ENCODE measurements around the gene TNNT2. TPM values are rescaled to one million over a fixed set of nuclear protein-coding genes. Genes with fewer than 3 reads are reported as not detected.

TNNT2 gene
- total RNA-seq, 2 donors from 2014 or later: 2.4 to 4.2 TPM

GRCh38 chr1:201326710-201327109 lies 50.8 kb downstream of the TNNT2 start:
- no peak overlapping the region for H3K9ac ChIP-seq (ENCODE audit: low read depth in 2 of 2, low read length in 2 of 2)
- no peak for DNase-seq
- H3K4me3 ChIP-seq: no peak overlapping the region
- no peaks in the 10 kb centered on the region for H3K27me3 ChIP-seq
- no peaks in the 10 kb centered on the region for H3K9me3 ChIP-seq
- intact Hi-C loops (cut with DNase I): no loop called here
- H3K27ac ChIP-seq: no peak overlapping the region
- TF ChIP-seq CTCF (IDR thresholded peaks at IDR 0.05): no peak
- no peaks in the 10 kb centered on the region for H3K36me3 ChIP-seq
- H3K4me1 ChIP-seq: no peaks in the 10 kb centered on the region

- no peak for DNase-seq
- TF ChIP-seq CTCF (IDR thresholded peaks at IDR 0.05): no peak
- intact Hi-C loops (cut with DNase I): no loop called here
- Histone ChIP-seq H3K9me3 (no peaks in the 10 kb centered on the region), H3K27me3 (no peaks in the 10 kb centered on the region), H3K4me1 (no peaks in the 10 kb centered on the region), H3K27ac (no peak overlapping the region), H3K4me3 (no peak overlapping the region), H3K9ac (ENCODE audit: low read depth in 2 of 2, low read length in 2 of 2) (no peak overlapping the region), H3K36me3 (no peaks in the 10 kb centered on the region)
Measured at GRCh38 chr1:201325678-201326060, 51.8 kb downstream of the TNNT2 start.

GRCh38 chr1:201324821-201325677 lies 52.4 kb downstream of the TNNT2 start:
- no peak for DNase-seq
- no peaks in the 10 kb centered on the region for H3K4me1 ChIP-seq
- intact Hi-C loops (cut with DNase I): no loop called here
- no peaks in the 10 kb centered on the region for H3K36me3 ChIP-seq
- no peaks in the 10 kb centered on the region for H3K27me3 ChIP-seq
- H3K4me3 ChIP-seq: no peak overlapping the region
- TF ChIP-seq CTCF (IDR thresholded peaks at IDR 0.05): no peak
- no peaks in the 10 kb centered on the region for H3K9me3 ChIP-seq
- H3K9ac ChIP-seq (ENCODE audit: low read depth in 2 of 2, low read length in 2 of 2): no peak overlapping the region
- no peak overlapping the region for H3K27ac ChIP-seq

- no peaks in the 10 kb centered on the region for H3K9me3 ChIP-seq
Measured at GRCh38 chr1:201324306-201324705, 53.2 kb downstream of the TNNT2 start.

More at GRCh38 chr1:201324306-201324705, 53.2 kb downstream of the TNNT2 start:
- intact Hi-C loops (cut with DNase I): no loop called here
- no peaks in the 10 kb centered on the region for H3K4me1 ChIP-seq
- no peaks in the 10 kb centered on the region for H3K36me3 ChIP-seq
- no peaks in the 10 kb centered on the region for H3K27me3 ChIP-seq
- H3K27ac ChIP-seq: no peak overlapping the region
- DNase-seq: no peak
- no peak for TF ChIP-seq CTCF (IDR thresholded peaks at IDR 0.05)
- H3K4me3 ChIP-seq: no peak overlapping the region
- no peak overlapping the region for H3K9ac ChIP-seq (ENCODE audit: low read depth in 2 of 2, low read length in 2 of 2)
